ENCODE results near the gene NCOA5. TPM values are rescaled to one million over a fixed set of nuclear protein-coding genes. Genes with fewer than 3 reads are reported as not detected.

The NCOA5 gene
- total RNA-seq, 6 donors from 2014 or later: 17.1 to 48.2 (median 30.2) TPM

DNA sequence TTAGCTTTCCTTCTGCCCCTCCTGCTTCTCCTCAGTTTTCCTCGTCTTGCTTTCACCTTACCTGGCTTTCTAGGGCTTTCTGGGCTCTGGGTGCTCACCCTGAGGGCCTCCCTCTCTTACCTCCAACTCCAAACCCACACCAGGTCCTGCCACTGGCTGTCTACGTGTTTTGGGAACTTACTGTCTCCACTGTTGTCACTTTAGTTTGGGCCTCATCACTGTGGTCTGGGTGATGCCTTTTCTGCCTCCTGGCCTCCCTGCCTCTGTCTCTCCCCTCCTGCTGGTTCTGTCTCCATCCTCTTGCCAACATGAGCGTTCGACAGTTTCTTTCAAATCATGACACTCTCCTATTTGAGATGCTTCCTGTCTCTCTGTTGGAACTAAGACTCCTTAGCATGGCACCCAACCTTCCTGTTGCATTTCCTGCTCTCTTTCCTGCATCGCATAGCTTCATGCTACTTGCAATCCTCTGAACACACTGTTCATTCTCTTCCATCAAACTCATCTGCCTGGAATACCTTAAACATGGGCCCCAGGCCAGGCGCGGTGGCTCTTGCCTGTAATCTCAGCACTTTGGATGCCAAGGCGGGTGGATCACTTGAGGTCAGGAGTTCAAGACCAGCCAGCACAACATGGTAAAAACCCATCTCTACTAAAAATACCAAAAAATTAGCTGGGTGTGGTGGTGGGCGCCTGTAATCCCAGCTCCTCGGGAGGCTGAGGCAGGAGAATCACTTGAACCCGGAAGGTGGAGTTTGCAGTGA lies 33.9 kb upstream of the NCOA5 start:
- H3K4me1 ChIP-seq: peaks cover 28 to 31% (median 29%) of the 10 kb centered on the region in 4 donors
- peaks cover 3 to 65% (median 23%) of the 10 kb centered on the region in 4 donors for H3K36me3 ChIP-seq
- no peak for TF ChIP-seq EP300 (IDR thresholded peaks at IDR 0.05)
- no peak for TF ChIP-seq POLR2AphosphoS5 (IDR thresholded peaks at IDR 0.05)
- no peak for TF ChIP-seq POLR2A (IDR thresholded peaks at IDR 0.05)
- TF ChIP-seq, protein P1, sequence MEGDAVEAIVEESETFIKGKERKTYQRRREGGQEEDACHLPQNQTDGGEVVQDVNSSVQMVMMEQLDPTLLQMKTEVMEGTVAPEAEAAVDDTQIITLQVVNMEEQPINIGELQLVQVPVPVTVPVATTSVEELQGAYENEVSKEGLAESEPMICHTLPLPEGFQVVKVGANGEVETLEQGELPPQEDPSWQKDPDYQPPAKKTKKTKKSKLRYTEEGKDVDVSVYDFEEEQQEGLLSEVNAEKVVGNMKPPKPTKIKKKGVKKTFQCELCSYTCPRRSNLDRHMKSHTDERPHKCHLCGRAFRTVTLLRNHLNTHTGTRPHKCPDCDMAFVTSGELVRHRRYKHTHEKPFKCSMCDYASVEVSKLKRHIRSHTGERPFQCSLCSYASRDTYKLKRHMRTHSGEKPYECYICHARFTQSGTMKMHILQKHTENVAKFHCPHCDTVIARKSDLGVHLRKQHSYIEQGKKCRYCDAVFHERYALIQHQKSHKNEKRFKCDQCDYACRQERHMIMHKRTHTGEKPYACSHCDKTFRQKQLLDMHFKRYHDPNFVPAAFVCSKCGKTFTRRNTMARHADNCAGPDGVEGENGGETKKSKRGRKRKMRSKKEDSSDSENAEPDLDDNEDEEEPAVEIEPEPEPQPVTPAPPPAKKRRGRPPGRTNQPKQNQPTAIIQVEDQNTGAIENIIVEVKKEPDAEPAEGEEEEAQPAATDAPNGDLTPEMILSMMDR (IDR thresholded peaks at IDR 0.05): no peak
- no peak overlapping the region for H3K4me3 ChIP-seq
- H3K27ac ChIP-seq: no peak overlapping the region
- ATAC-seq (ENCODE audit: low FRiP score in 2 of 2): no peak
- DNase-seq: no peak
- no peaks in the 10 kb centered on the region for H3K27me3 ChIP-seq
- H3K9me3 ChIP-seq: no peaks in the 10 kb centered on the region
- 86 to 87% methylated on average over 11 of the region's 11 CpGs for WGBS, 2 donors

DNA sequence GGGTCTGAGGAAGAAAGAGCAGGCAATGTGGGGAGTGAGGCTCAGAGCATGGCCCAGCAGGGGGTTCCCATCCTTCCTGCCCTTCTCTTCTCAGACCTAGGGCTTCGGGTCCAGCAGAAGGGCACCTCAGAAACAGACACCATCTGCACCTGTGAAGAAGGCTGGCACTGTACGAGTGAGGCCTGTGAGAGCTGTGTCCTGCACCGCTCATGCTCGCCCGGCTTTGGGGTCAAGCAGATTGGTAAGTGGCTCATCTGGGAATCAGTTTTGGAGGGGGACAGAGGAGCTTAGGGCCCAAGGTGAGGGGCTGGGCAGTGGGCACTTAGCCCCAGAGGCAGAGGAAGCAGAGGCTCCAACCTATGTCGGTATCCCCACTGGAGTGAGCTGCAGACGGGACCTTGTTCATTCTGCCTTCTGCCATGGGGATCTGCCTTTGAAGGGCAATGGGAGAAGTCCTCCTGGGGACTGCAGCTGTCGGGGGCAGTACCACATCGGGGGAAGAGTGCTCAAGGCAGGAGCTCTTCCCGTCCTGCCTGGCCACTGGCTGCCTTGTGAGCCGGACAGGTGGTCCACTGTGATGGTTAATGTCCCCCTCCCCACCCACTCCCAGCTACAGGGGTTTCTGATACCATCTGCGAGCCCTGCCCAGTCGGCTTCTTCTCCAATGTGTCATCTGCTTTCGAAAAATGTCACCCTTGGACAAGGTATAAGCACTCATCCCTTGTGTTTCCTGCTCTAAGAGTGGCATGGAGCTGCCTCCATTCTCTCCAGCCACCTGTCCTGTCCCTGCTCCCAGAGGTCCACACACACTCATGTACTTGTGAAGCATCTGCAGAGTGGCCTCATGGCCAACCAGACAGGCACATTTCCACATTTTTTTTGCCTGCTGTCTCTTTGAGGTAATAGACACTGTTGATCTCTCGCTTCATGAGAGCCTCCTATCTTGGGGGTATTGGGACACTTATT lies 33.0 kb upstream of the NCOA5 start:
- Histone ChIP-seq H3K36me3 (peaks cover 3 to 57% (median 23%) of the 10 kb centered on the region in 4 donors), H3K4me3 (no peak overlapping the region), H3K27me3 (no peaks in the 10 kb centered on the region), H3K4me1 (peaks cover 28 to 37% (median 32%) of the 10 kb centered on the region in 4 donors), H3K9me3 (no peaks in the 10 kb centered on the region), H3K27ac (no peak overlapping the region)
- 90 to 92% methylated on average over 9 to 15 of the region's 15 CpGs for WGBS, 2 donors
- DNase-seq (no peak), ATAC-seq (ENCODE audit: low FRiP score in 2 of 2) (no peak)
- TF ChIP-seq, protein P1 (IDR thresholded peaks at IDR 0.05): no peak
- TF ChIP-seq POLR2A (IDR thresholded peaks at IDR 0.05): no peak
- TF ChIP-seq EP300 (IDR thresholded peaks at IDR 0.05): no peak
- no peak for TF ChIP-seq POLR2AphosphoS5 (IDR thresholded peaks at IDR 0.05)

DNA sequence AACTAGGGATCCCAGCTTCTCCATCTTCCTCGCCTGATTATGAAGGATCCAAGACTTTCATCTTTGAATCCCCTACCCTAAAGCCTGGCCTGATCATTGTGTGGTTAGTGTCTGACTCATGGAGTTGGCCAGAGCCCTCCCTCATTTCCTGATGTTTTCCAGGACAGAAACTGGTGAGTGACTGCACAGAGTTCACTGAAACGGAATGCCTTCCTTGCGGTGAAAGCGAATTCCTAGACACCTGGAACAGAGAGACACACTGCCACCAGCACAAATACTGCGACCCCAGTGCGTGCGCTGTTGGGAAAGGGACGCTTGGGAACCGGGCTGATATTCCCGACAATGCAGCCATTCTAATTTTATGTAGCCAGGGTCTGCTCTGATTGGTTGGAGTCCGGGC lies 32.3 kb upstream of the NCOA5 start:
- no peak overlapping the region for H3K4me3 ChIP-seq
- no peak overlapping the region for H3K27ac ChIP-seq
- no peaks in the 10 kb centered on the region for H3K27me3 ChIP-seq
- H3K4me1 ChIP-seq: peaks cover 31 to 43% (median 37%) of the 10 kb centered on the region in 4 donors
- no peak for ATAC-seq (ENCODE audit: low FRiP score in 2 of 2)
- TF ChIP-seq POLR2A (IDR thresholded peaks at IDR 0.05) (no peak), POLR2AphosphoS5 (IDR thresholded peaks at IDR 0.05) (no peak), EP300 (IDR thresholded peaks at IDR 0.05) (no peak)
- TF ChIP-seq, protein P1 (IDR thresholded peaks at IDR 0.05): no peak
- 60 to 77% methylated on average over 11 of the region's 11 CpGs for WGBS, 2 donors
- no peaks in the 10 kb centered on the region for H3K9me3 ChIP-seq
- no peak for DNase-seq
- H3K36me3 ChIP-seq: peaks cover 3 to 50% (median 23%) of the 10 kb centered on the region in 4 donors

DNA sequence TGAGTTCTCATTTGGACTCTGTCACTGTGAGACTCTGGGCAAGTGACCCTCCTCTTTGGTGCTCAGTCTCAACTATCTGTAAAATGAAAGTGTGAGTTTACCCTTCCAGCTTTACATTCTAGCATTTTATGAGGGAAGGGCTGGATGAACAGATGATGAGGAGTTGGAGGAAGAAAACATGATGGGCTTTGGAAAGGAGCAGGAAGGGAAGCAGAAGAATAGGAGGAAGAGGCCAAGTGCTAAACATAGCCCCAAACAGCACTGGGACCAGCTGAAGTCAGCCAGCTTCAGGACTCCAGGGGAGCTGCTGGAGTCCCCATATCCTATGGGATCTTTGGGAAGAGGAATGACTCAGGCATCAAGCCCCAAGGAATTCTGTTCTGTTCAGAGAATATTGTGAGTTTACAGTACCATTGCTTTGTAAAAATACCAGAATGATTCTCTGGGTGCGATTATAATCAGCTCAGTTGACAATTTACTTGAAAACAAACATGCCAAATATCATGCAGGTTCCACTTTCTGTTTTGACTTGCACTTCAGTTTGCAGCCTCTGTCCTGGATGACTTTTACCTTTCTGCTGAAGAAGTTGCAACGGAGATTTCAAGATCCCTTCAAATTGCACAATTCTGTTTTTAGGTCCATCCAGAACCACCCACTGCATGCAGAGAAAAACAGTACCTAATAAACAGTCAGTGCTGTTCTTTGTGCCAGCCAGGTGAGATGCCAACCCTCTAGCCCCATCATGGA lies 31.6 kb upstream of the NCOA5 start:
- ATAC-seq (ENCODE audit: low FRiP score in 2 of 2) (no peak), DNase-seq (no peak)
- H3K36me3 ChIP-seq: peaks cover 3 to 44% (median 21%) of the 10 kb centered on the region in 4 donors
- H3K27ac ChIP-seq: peak overlapping the region in 3 of 4 donors; percentile 1 to 50 (median 49)
- H3K27me3 ChIP-seq: no peaks in the 10 kb centered on the region
- H3K4me1 ChIP-seq: peaks cover 31 to 44% (median 38%) of the 10 kb centered on the region in 4 donors
- TF ChIP-seq, protein P1 (IDR thresholded peaks at IDR 0.05): no peak
- TF ChIP-seq POLR2AphosphoS5 (IDR thresholded peaks at IDR 0.05) (no peak), EP300 (IDR thresholded peaks at IDR 0.05) (no peak), POLR2A (IDR thresholded peaks at IDR 0.05) (no peak)
- H3K9me3 ChIP-seq: no peaks in the 10 kb centered on the region
- H3K4me3 ChIP-seq: no peak overlapping the region
- 31 to 48% methylated on average over 2 of the region's 2 CpGs for WGBS, 2 donors
